ENCODE data around the gene ODR4. TPM values are rescaled to one million over a fixed set of nuclear protein-coding genes. Genes with fewer than 3 reads are reported as not detected.
"Not testable (repeated sequence)": the region's sequence is repeated elsewhere in the genome, so short reads cannot be mapped to it uniquely, and the experiment has no call there.

The ODR4 gene
- total and polyA plus RNA-seq, 4 experiments from 2014 or later = 3.5 to 17.3 (median 12.5) TPM

- CTCF ChIA-PET (ENCODE audit: partially characterized antibody); H3K27ac Mint-ChIP-seq: not testable (repeated sequence)
Measured at GRCh38 chr1:186459161-186459560, 83.5 kb downstream of the ODR4 start.

GRCh38 chr1:186461014-186461413 lies 85.4 kb downstream of the ODR4 start, which contains the start of gene PDC:
PDC (minus strand) TSS chr1:186461114; CDS start chr1:186449459, 11,655 bp downstream.
- intact Hi-C loops (cut with micrococcal nuclease) = no loop called here
- H3K27me3 Mint-ChIP-seq = no peaks in the 10 kb centered on the region
- no peaks in the 10 kb centered on the region for H3K4me1 Mint-ChIP-seq
- DNase-seq = no peak
- Histone ChIP-seq H3K9me3 (ENCODE audit: control insufficient read depth in 1 of 2, low read length in 2 of 2) (no peaks in the 10 kb centered on the region), H3K4me1 (ENCODE audit: insufficient read depth, low read length) (no peaks in the 10 kb centered on the region), H3K27me3 (ENCODE audit: insufficient read depth, low read length) (no peaks in the 10 kb centered on the region), H3K36me3 (ENCODE audit: insufficient read depth, low read length) (no peaks in the 10 kb centered on the region), H3K27ac (ENCODE audit: low read depth, low read length) (no peak within 1 kb of the TSS), H3K4me3 (ENCODE audit: low read length in 2 of 2) (no peak within 1 kb of the TSS)
- no peaks in the 10 kb centered on the region for H3K36me3 Mint-ChIP-seq
- ChIA-PET POLR2A (ENCODE audit: partially characterized antibody) (interaction anchor here (0.5 kb wide), 1 partner anchor 45 kb away, joined by 3 read pairs; no protein-coding TSS in a partner anchor), CTCF (ENCODE audit: partially characterized antibody) (no interaction called here)
- no peak within 1 kb of the TSS for H3K4me3 Mint-ChIP-seq
- no peaks in the 10 kb centered on the region for H3K9me3 Mint-ChIP-seq
- no peak within 1 kb of the TSS for H3K27ac Mint-ChIP-seq

More at GRCh38 chr1:186459161-186459560, 83.5 kb downstream of the ODR4 start:
- H3K27me3 Mint-ChIP-seq; POLR2A ChIA-PET (ENCODE audit: partially characterized antibody); H3K36me3 ChIP-seq (ENCODE audit: insufficient read depth, low read length); H3K4me1 ChIP-seq (ENCODE audit: insufficient read depth, low read length); H3K4me3 ChIP-seq (ENCODE audit: low read length in 2 of 2); H3K36me3 Mint-ChIP-seq; intact Hi-C loops (cut with micrococcal nuclease); H3K27me3 ChIP-seq (ENCODE audit: insufficient read depth, low read length); DNase-seq; H3K4me3 Mint-ChIP-seq; H3K27ac ChIP-seq (ENCODE audit: low read depth, low read length); H3K4me1 Mint-ChIP-seq; H3K9me3 Mint-ChIP-seq; H3K9me3 ChIP-seq (ENCODE audit: control insufficient read depth in 1 of 2, low read length in 2 of 2): not testable (repeated sequence)

- ChIA-PET CTCF (ENCODE audit: partially characterized antibody) (no interaction called here), POLR2A (ENCODE audit: partially characterized antibody) (no interaction called here)
- intact Hi-C loops (cut with micrococcal nuclease) = no loop called here
- H3K4me3 ChIP-seq (ENCODE audit: low read length in 2 of 2) = no peak overlapping the region
- H3K27me3 ChIP-seq (ENCODE audit: insufficient read depth, low read length) = no peaks in the 10 kb centered on the region
- no peaks in the 10 kb centered on the region for H3K4me1 ChIP-seq (ENCODE audit: insufficient read depth, low read length)
- no peak overlapping the region for H3K4me3 Mint-ChIP-seq
- no peak overlapping the region for H3K27ac ChIP-seq (ENCODE audit: low read depth, low read length)
- no peaks in the 10 kb centered on the region for H3K36me3 Mint-ChIP-seq
- H3K27ac Mint-ChIP-seq = no peak overlapping the region
- DNase-seq = no peak
- H3K9me3 ChIP-seq (ENCODE audit: control insufficient read depth in 1 of 2, low read length in 2 of 2) = no peaks in the 10 kb centered on the region
- H3K36me3 ChIP-seq (ENCODE audit: insufficient read depth, low read length) = no peaks in the 10 kb centered on the region
- H3K4me1 Mint-ChIP-seq = no peaks in the 10 kb centered on the region
- peaks cover 2 to 3% of the 10 kb centered on the region in 2 donors for H3K27me3 Mint-ChIP-seq
- no peaks in the 10 kb centered on the region for H3K9me3 Mint-ChIP-seq
Measured at GRCh38 chr1:186463511-186463910, 87.9 kb downstream of the ODR4 start.

GRCh38 chr1:186463926-186464325 lies 88.3 kb downstream of the ODR4 start:
- Mint-ChIP-seq H3K27me3 (peaks cover 2 to 3% of the 10 kb centered on the region in 2 donors), H3K4me1 (no peaks in the 10 kb centered on the region), H3K4me3 (no peak overlapping the region), H3K27ac (no peak overlapping the region), H3K9me3 (no peaks in the 10 kb centered on the region), H3K36me3 (no peaks in the 10 kb centered on the region)
- Histone ChIP-seq H3K36me3 (ENCODE audit: insufficient read depth, low read length) (no peaks in the 10 kb centered on the region), H3K27me3 (ENCODE audit: insufficient read depth, low read length) (no peaks in the 10 kb centered on the region), H3K9me3 (ENCODE audit: control insufficient read depth in 1 of 2, low read length in 2 of 2) (no peaks in the 10 kb centered on the region), H3K4me3 (ENCODE audit: low read length in 2 of 2) (no peak overlapping the region), H3K27ac (ENCODE audit: low read depth, low read length) (no peak overlapping the region), H3K4me1 (ENCODE audit: insufficient read depth, low read length) (no peaks in the 10 kb centered on the region)
- ChIA-PET POLR2A (ENCODE audit: partially characterized antibody) (no interaction called here), CTCF (ENCODE audit: partially characterized antibody) (no interaction called here)
- DNase-seq = no peak
- intact Hi-C loops (cut with micrococcal nuclease) = no loop called here

- H3K36me3 Mint-ChIP-seq; H3K9me3 Mint-ChIP-seq; H3K27me3 ChIP-seq (ENCODE audit: insufficient read depth, low read length); H3K4me1 Mint-ChIP-seq; POLR2A ChIA-PET (ENCODE audit: partially characterized antibody); CTCF ChIA-PET (ENCODE audit: partially characterized antibody); H3K36me3 ChIP-seq (ENCODE audit: insufficient read depth, low read length); DNase-seq; H3K4me1 ChIP-seq (ENCODE audit: insufficient read depth, low read length); H3K9me3 ChIP-seq (ENCODE audit: control insufficient read depth in 1 of 2, low read length in 2 of 2); H3K27me3 Mint-ChIP-seq; H3K27ac ChIP-seq (ENCODE audit: low read depth, low read length); H3K4me3 ChIP-seq (ENCODE audit: low read length in 2 of 2); H3K4me3 Mint-ChIP-seq; H3K27ac Mint-ChIP-seq; intact Hi-C loops (cut with micrococcal nuclease): not testable (repeated sequence)
Measured at GRCh38 chr1:186465491-186465890, 89.9 kb downstream of the ODR4 start.

- POLR2A ChIA-PET (ENCODE audit: partially characterized antibody) = no interaction called here
- CTCF ChIA-PET (ENCODE audit: partially characterized antibody) = no interaction called here
- Mint-ChIP-seq H3K27me3 (peaks cover 2 to 3% of the 10 kb centered on the region in 2 donors), H3K4me3 (no peak overlapping the region), H3K36me3 (no peaks in the 10 kb centered on the region), H3K9me3 (no peaks in the 10 kb centered on the region), H3K27ac (no peak overlapping the region), H3K4me1 (no peaks in the 10 kb centered on the region)
- no peak overlapping the region for H3K4me3 ChIP-seq (ENCODE audit: low read length in 2 of 2)
- H3K36me3 ChIP-seq (ENCODE audit: insufficient read depth, low read length) = no peaks in the 10 kb centered on the region
- no peak overlapping the region for H3K27ac ChIP-seq (ENCODE audit: low read depth, low read length)
- no peaks in the 10 kb centered on the region for H3K4me1 ChIP-seq (ENCODE audit: insufficient read depth, low read length)
- H3K9me3 ChIP-seq (ENCODE audit: control insufficient read depth in 1 of 2, low read length in 2 of 2) = no peaks in the 10 kb centered on the region
- intact Hi-C loops (cut with micrococcal nuclease) = no loop called here
- no peak for DNase-seq
- H3K27me3 ChIP-seq (ENCODE audit: insufficient read depth, low read length) = no peaks in the 10 kb centered on the region
Measured at GRCh38 chr1:186465946-186466345, 90.3 kb downstream of the ODR4 start.

Other genes with a start within 250 kb of the ODR4 start
- under 1 TPM; 0.11 to 0.35 TPM for gene PRG4, start 79.6 kb upstream of the ODR4 start, total RNA-seq
- under 1 TPM in 1 of 2 donors, not detected in 1; 0.32 TPM for gene PRG4, start 79.6 kb upstream of the ODR4 start, polyA plus RNA-seq
- gene TPR, start 585 bp upstream of the ODR4 start, total RNA-seq = 100 to 1,000 TPM; 159 to 167 TPM
- gene TPR, start 585 bp upstream of the ODR4 start, polyA plus RNA-seq = 100 to 1,000 TPM in 1 of 2 donors, 10 to 100 TPM in 1; 23.8 to 100 TPM
- not detected for gene PDC, start 85.3 kb downstream of the ODR4 start, total RNA-seq
- not detected for gene PDC, start 85.3 kb downstream of the ODR4 start, polyA plus RNA-seq